ENCODE measurements around the gene TBC1D1.

- TF ChIP-seq CTCF (IDR thresholded peaks at IDR 0.05; ENCODE audit: low read length) (no peak), EZH2 (optimal IDR thresholded peaks at IDR 0.05; ENCODE audit: low read depth, low read length) (no peak), EZH2phosphoT487 (IDR thresholded peaks at IDR 0.05; ENCODE audit: low read length) (no peak)
Observed at GRCh38 chr4:38130884-38131283, 240.0 kb downstream of the TBC1D1 start.

Measured in MM.1S (cell line).